IPS-20b (cell line): ENCODE results near the gene TMEM42.
"Not testable (repeated sequence)": the region's sequence is repeated elsewhere in the genome, so short reads cannot be mapped to it uniquely, and the experiment has no call there.

Experiments
- H3K27ac ChIP-seq: one replicate; pipeline ENCODE4 v1.5.1; 2013; ENCODE audit warnings: low read length
- H3K27me3 ChIP-seq: 2 replicates; pipeline ENCODE4 v1.6.1; 2013; ENCODE audit warnings: mild to moderate bottlenecking, low read length, inconsistent platforms; ENCODE audit not compliant: insufficient read depth
- H3K36me3 ChIP-seq: 2 replicates; pipeline ENCODE4 v1.6.1; 2013; ENCODE audit warnings: low read depth, mild to moderate bottlenecking, inconsistent platforms, low read length, moderate library complexity; ENCODE audit not compliant: insufficient read depth
- H3K4me1 ChIP-seq: 2 replicates; pipeline ENCODE4 v1.6.1; 2013; ENCODE audit warnings: mild to moderate bottlenecking, control low read depth, inconsistent platforms, low read length, moderate library complexity; ENCODE audit not compliant: insufficient read depth
- H3K4me3 ChIP-seq: 2 replicates; pipeline ENCODE4 v1.5.1; 2013; ENCODE audit warnings: mild to moderate bottlenecking, low read length, inconsistent platforms
- H3K9ac ChIP-seq: 2 replicates; pipeline ENCODE4 v1.6.1; 2013; ENCODE audit warnings: low read depth, mild to moderate bottlenecking, inconsistent platforms, low read length, moderate library complexity
- H3K9me3 ChIP-seq: 2 replicates; pipeline ENCODE4 v1.6.1; 2013; ENCODE audit warnings: mild to moderate bottlenecking, low read depth, low read length, inconsistent platforms; ENCODE audit not compliant: insufficient read depth

Gene TMEM42

GRCh38 chr3:44861412-44862225, at the start of gene TMEM42:
Gene TMEM42, plus strand, starts transcription at chr3:44861912. Its CDS starts 13 bp downstream, at chr3:44861925.
- Histone ChIP-seq H3K27me3 (no peaks in the 10 kb centered on the region), H3K4me3 (peak within 1 kb of the TSS; percentile 79), H3K4me1 (no peaks in the 10 kb centered on the region; the same call in 1 of the 2 replicates), H3K36me3 (peaks cover 8% of the 10 kb centered on the region; the same call in 1 of the 2 replicates), H3K27ac (no peak within 1 kb of the TSS), H3K9ac (peak within 1 kb of the TSS; percentile 79), H3K9me3 (no peaks in the 10 kb centered on the region)

GRCh38 chr3:44814751-44815150, 47.0 kb upstream of the TMEM42 start:
- no peak overlapping the region for H3K9ac ChIP-seq
- peaks cover 4% of the 10 kb centered on the region; the same call in 1 of the 2 replicates for H3K9me3 ChIP-seq
- H3K4me3 ChIP-seq = no peak overlapping the region
- H3K27ac ChIP-seq = no peak overlapping the region
- H3K36me3 ChIP-seq = peaks cover 70% of the 10 kb centered on the region
- no peaks in the 10 kb centered on the region for H3K27me3 ChIP-seq
- H3K4me1 ChIP-seq = no peaks in the 10 kb centered on the region

GRCh38 chr3:44816334-44816733, 45.4 kb upstream of the TMEM42 start:
- not testable (repeated sequence) for H3K9ac ChIP-seq, H3K4me3 ChIP-seq, H3K27me3 ChIP-seq, H3K9me3 ChIP-seq, H3K27ac ChIP-seq, H3K4me1 ChIP-seq
- H3K36me3 ChIP-seq = peaks cover 55% of the 10 kb centered on the region

- H3K27me3 ChIP-seq, H3K4me3 ChIP-seq, H3K27ac ChIP-seq, H3K9ac ChIP-seq, H3K4me1 ChIP-seq, H3K9me3 ChIP-seq: not testable (repeated sequence)
- H3K36me3 ChIP-seq = peaks cover 44% of the 10 kb centered on the region
These were observed 40.5 kb upstream of the TMEM42 start for GRCh38 chr3:44821206-44821605.

GRCh38 chr3:44825264-44825925, 36.3 kb upstream of the TMEM42 start:
- peaks cover 68% of the 10 kb centered on the region for H3K36me3 ChIP-seq
- no peak overlapping the region for H3K9ac ChIP-seq
- peaks cover 6% of the 10 kb centered on the region; the same call in 1 of the 2 replicates for H3K9me3 ChIP-seq
- no peaks in the 10 kb centered on the region for H3K4me1 ChIP-seq
- no peak overlapping the region for H3K4me3 ChIP-seq
- no peaks in the 10 kb centered on the region for H3K27me3 ChIP-seq
- no peak overlapping the region for H3K27ac ChIP-seq

- no peaks in the 10 kb centered on the region for H3K4me1 ChIP-seq
- peaks cover 86% of the 10 kb centered on the region for H3K36me3 ChIP-seq
- no peak overlapping the region for H3K9ac ChIP-seq
- no peaks in the 10 kb centered on the region for H3K27me3 ChIP-seq
- H3K27ac ChIP-seq = no peak overlapping the region
- H3K9me3 ChIP-seq = peaks cover 6% of the 10 kb centered on the region; the same call in 1 of the 2 replicates
- no peak overlapping the region for H3K4me3 ChIP-seq
These were observed 34.5 kb upstream of the TMEM42 start for GRCh38 chr3:44827196-44827595.

- Histone ChIP-seq H3K27me3 (no peaks in the 10 kb centered on the region), H3K4me3 (no peak overlapping the region), H3K9ac (no peak overlapping the region), H3K9me3 (peaks cover 5% of the 10 kb centered on the region), H3K27ac (no peak overlapping the region), H3K36me3 (peaks cover 79% of the 10 kb centered on the region), H3K4me1 (no peaks in the 10 kb centered on the region)
These were observed 30.5 kb upstream of the TMEM42 start for GRCh38 chr3:44831232-44831631.

- peaks cover 79% of the 10 kb centered on the region for H3K36me3 ChIP-seq
- H3K4me1 ChIP-seq = no peaks in the 10 kb centered on the region
- no peak overlapping the region for H3K9ac ChIP-seq
- H3K27me3 ChIP-seq = no peaks in the 10 kb centered on the region
- no peak overlapping the region for H3K27ac ChIP-seq
- no peak overlapping the region for H3K4me3 ChIP-seq
- H3K9me3 ChIP-seq = peaks cover 13% of the 10 kb centered on the region
These were observed 29.7 kb upstream of the TMEM42 start for GRCh38 chr3:44832032-44832431.

GRCh38 chr3:44832965-44833364, 28.7 kb upstream of the TMEM42 start:
- H3K4me3 ChIP-seq = no peak overlapping the region
- H3K9me3 ChIP-seq = peaks cover 20% of the 10 kb centered on the region
- no peak overlapping the region for H3K27ac ChIP-seq
- H3K27me3 ChIP-seq = no peaks in the 10 kb centered on the region
- peaks cover 80% of the 10 kb centered on the region for H3K36me3 ChIP-seq
- no peak overlapping the region for H3K9ac ChIP-seq
- no peaks in the 10 kb centered on the region for H3K4me1 ChIP-seq

- Histone ChIP-seq H3K9me3 (peaks cover 20% of the 10 kb centered on the region), H3K9ac (no peak overlapping the region), H3K27me3 (no peaks in the 10 kb centered on the region), H3K36me3 (peaks cover 80% of the 10 kb centered on the region), H3K27ac (no peak overlapping the region), H3K4me3 (no peak overlapping the region), H3K4me1 (no peaks in the 10 kb centered on the region)
These were observed 28.3 kb upstream of the TMEM42 start for GRCh38 chr3:44833394-44833793.

- Histone ChIP-seq H3K9ac (no peak overlapping the region), H3K36me3 (peaks cover 86% of the 10 kb centered on the region), H3K9me3 (peaks cover 20% of the 10 kb centered on the region), H3K27ac (no peak overlapping the region), H3K4me3 (no peak overlapping the region), H3K27me3 (no peaks in the 10 kb centered on the region), H3K4me1 (no peaks in the 10 kb centered on the region)
These were observed 26.0 kb upstream of the TMEM42 start for GRCh38 chr3:44835684-44836083.

GRCh38 chr3:44842376-44842775, 19.3 kb upstream of the TMEM42 start:
- H3K9ac ChIP-seq = no peak overlapping the region
- no peak overlapping the region for H3K27ac ChIP-seq
- peaks cover 3% of the 10 kb centered on the region; the same call in 1 of the 2 replicates for H3K9me3 ChIP-seq
- peaks cover 93% of the 10 kb centered on the region for H3K36me3 ChIP-seq
- no peaks in the 10 kb centered on the region for H3K4me1 ChIP-seq
- H3K4me3 ChIP-seq = no peak overlapping the region
- H3K27me3 ChIP-seq = no peaks in the 10 kb centered on the region
